ENCODE measurements around the gene GRIK4. TPM values are rescaled to one million over a fixed set of nuclear protein-coding genes. Genes with fewer than 3 reads are reported as not detected.

The GRIK4 gene
- total and polyA plus RNA-seq, 2 donors (not counting 3 experiments of a cell fraction or from before 2014, with no cell fraction given): 0.81 to 1.6 TPM

- Histone ChIP-seq H2AFZ (ENCODE audit: low read depth, low read length) (no peak overlapping the region), H3K27ac (ENCODE audit: insufficient read depth, low read depth, low read length) (no peak overlapping the region), H3K4me1 (ENCODE audit: control insufficient read depth, extremely low read depth, insufficient read depth, low read length) (no peaks in the 10 kb centered on the region), H3K36me3 (ENCODE audit: control insufficient read depth in 2 of 2, extremely low read depth in 1 of 2, insufficient read depth in 2 of 2, low read length in 2 of 2) (no peaks in the 10 kb centered on the region), H3K4me2 (ENCODE audit: insufficient read depth, low read length) (no peak overlapping the region), H3K9me3 (replicated peaks; ENCODE audit: control insufficient read depth, insufficient read depth, low read length) (no peaks in the 10 kb centered on the region), H4K20me1 (replicated peaks; ENCODE audit: control insufficient read depth, extremely low read depth, insufficient read depth, low read length) (no peaks in the 10 kb centered on the region), H3K4me3 (replicated peaks in 1 of 3; ENCODE audit: insufficient read depth in 1 of 3, low read depth in 1 of 3, low read length in 3 of 3) (no peak overlapping the region), H3K9ac (replicated peaks; ENCODE audit: extremely low read depth, insufficient read depth, low read length) (no peak overlapping the region), H3K9me1 (replicated peaks; ENCODE audit: control insufficient read depth, extremely low read depth, insufficient read depth, low read length) (no peaks in the 10 kb centered on the region), H3K27me3 (ENCODE audit: control insufficient read depth in 2 of 2, insufficient read depth in 2 of 2, low read length in 2 of 2) (peaks cover 0 to 2% of the 10 kb centered on the region in 2 experiments), H3K79me2 (ENCODE audit: control insufficient read depth, insufficient read depth, low read length) (no peaks in the 10 kb centered on the region)
- DNase-seq (ENCODE audit: low read depth, low spot score): no peak
- CTCF ChIA-PET: no interaction called here
- BruUV-seq (replicated peaks): no TSS peak
- no peak for TF ChIP-seq FOS (IDR thresholded peaks at IDR 0.05; ENCODE audit: borderline replicate concordance, insufficient read depth, low read length)
- dilution Hi-C loops (cut with MboI; ENCODE audit: extremely low pct_ligation_motif_present, low sequenced_read_pairs) (no loop called here), intact Hi-C loops (cut with micrococcal nuclease) (no loop called here)
- POLR2A ChIA-PET: no interaction called here
- FAIRE-seq: no peak
These were observed 254.8 kb downstream of the GRIK4 start for GRCh38 chr11:120766318-120766717.

- Histone ChIP-seq H3K9me3 (replicated peaks; ENCODE audit: control insufficient read depth, insufficient read depth, low read length) (no peaks in the 10 kb centered on the region), H3K9ac (replicated peaks; ENCODE audit: extremely low read depth, insufficient read depth, low read length) (no peak overlapping the region), H3K4me2 (ENCODE audit: insufficient read depth, low read length) (no peak overlapping the region), H2AFZ (ENCODE audit: low read depth, low read length) (no peak overlapping the region), H3K79me2 (ENCODE audit: control insufficient read depth, insufficient read depth, low read length) (no peaks in the 10 kb centered on the region), H4K20me1 (replicated peaks; ENCODE audit: control insufficient read depth, extremely low read depth, insufficient read depth, low read length) (no peaks in the 10 kb centered on the region), H3K9me1 (replicated peaks; ENCODE audit: control insufficient read depth, extremely low read depth, insufficient read depth, low read length) (no peaks in the 10 kb centered on the region), H3K4me3 (replicated peaks in 1 of 3; ENCODE audit: insufficient read depth in 1 of 3, low read depth in 1 of 3, low read length in 3 of 3) (no peak overlapping the region), H3K27ac (ENCODE audit: insufficient read depth, low read depth, low read length) (no peak overlapping the region), H3K27me3 (ENCODE audit: control insufficient read depth in 2 of 2, insufficient read depth in 2 of 2, low read length in 2 of 2) (peaks cover 0 to 2% of the 10 kb centered on the region in 2 experiments), H3K36me3 (ENCODE audit: control insufficient read depth in 2 of 2, extremely low read depth in 1 of 2, insufficient read depth in 2 of 2, low read length in 2 of 2) (no peaks in the 10 kb centered on the region), H3K4me1 (ENCODE audit: control insufficient read depth, extremely low read depth, insufficient read depth, low read length) (peaks cover 17% of the 10 kb centered on the region)
- intact Hi-C loops (cut with micrococcal nuclease) (no loop called here), dilution Hi-C loops (cut with MboI; ENCODE audit: extremely low pct_ligation_motif_present, low sequenced_read_pairs) (no loop called here)
- TF ChIP-seq CTCF (IDR thresholded peaks at IDR 0.05; ENCODE audit: extremely low read depth in 1 of 2, insufficient read depth in 1 of 2, low read depth in 1 of 2, low read length in 2 of 2): no peak
- no peak for TF ChIP-seq FOS (IDR thresholded peaks at IDR 0.05; ENCODE audit: borderline replicate concordance, insufficient read depth, low read length)
- TF ChIP-seq MAX (IDR thresholded peaks at IDR 0.05; ENCODE audit: insufficient read depth, insufficient read length): no peak
- no peak for TF ChIP-seq POLR2AphosphoS5 (IDR thresholded peaks at IDR 0.05; ENCODE audit: insufficient read depth, low read depth, low read length)
- no peak for TF ChIP-seq GATA2 (IDR thresholded peaks at IDR 0.05; ENCODE audit: insufficient read depth, insufficient read length, low read depth, low read length)
- no peak for TF ChIP-seq MYC (IDR thresholded peaks at IDR 0.05; ENCODE audit: low read depth, low read length)
- no peak for TF ChIP-seq JUN (IDR thresholded peaks at IDR 0.05; ENCODE audit: borderline replicate concordance, insufficient read depth, insufficient read length, low read depth)
- no peak for TF ChIP-seq EZH2 (IDR thresholded peaks at IDR 0.05; ENCODE audit: borderline replicate concordance, low read depth, low read length, severe bottlenecking)
- TF ChIP-seq POLR2A (IDR thresholded peaks at IDR 0.05; ENCODE audit: low read depth, low read length): no peak
- DNase-seq (ENCODE audit: low read depth, low spot score) (no peak), FAIRE-seq (no peak)
- no TSS peak for BruUV-seq (replicated peaks)
- CTCF ChIA-PET: interaction anchor here (1.0 to 1.3 kb wide), 2 partner anchors 54 to 84 kb away, joined by 3 to 4 read pairs; no protein-coding TSS in a partner anchor
- POLR2A ChIA-PET: no interaction called here
These were observed 257.4 kb downstream of the GRIK4 start for GRCh38 chr11:120768949-120769348.
